Measurements from ENCODE around the gene CCN2. TPM values are rescaled to one million over a fixed set of nuclear protein-coding genes. Genes with fewer than 3 reads are reported as not detected.
A peak's percentile ranks its signal among the peaks of the same experiment; 100 is the strongest.

CCN2 gene
- total RNA-seq, 1 experiment from 2014 or later = 20.2 TPM

DNA sequence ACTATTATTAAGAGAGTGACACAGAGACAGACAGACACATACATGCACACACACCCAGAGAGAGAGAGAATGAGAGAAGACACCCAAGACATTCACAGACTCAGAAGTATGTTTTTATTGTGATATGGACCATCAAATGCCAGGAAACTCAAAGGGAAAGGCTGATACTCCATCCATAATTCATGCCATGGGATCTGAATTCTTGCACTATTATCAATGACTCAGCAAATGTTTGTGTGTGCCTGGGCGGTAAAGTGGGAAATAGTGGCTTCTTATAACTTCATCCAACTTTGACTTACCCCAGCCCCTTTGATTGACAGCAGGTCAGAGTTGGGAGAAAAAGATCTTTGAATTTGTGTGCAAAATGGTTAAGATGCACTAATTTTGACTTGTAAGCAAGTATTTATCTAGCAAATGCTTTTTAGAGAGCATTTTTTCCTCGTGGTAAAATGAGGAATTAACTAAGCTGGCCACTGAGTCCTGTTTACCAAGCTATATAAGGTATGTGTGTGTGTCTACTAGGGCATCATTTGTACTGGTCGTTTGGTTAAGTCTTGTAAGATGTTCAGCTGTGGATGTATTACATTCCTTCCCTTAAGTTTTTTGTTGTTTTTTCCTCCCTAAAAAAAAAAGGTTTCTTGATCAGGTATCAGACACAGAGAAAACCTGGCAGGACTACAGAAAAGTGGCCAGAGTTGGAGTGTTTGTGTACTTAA, 3.0 kb upstream of the CCN2 start:
- ChIA-PET POLR2A (ENCODE audit: unreplicated experiment) (interaction anchor here (0.5 to 0.8 kb wide), 3 partner anchors 112 to 554 kb away, joined by 6 to 11 read pairs (median 7); no protein-coding TSS in a partner anchor), CTCF (interaction anchor here (0.6 kb wide), 1 partner anchor 131 kb away, joined by 3 read pairs; no protein-coding TSS in a partner anchor)
- Histone ChIP-seq H3K27ac (0 out of 2 replicates have a peak overlapping the region, but pooled peaks have one; percentile 10), H3K9me2 (ENCODE audit: insufficient read depth) (no peaks in the 10 kb centered on the region; the same call in 1 of the 2 replicates), H3K4me3 (no peak overlapping the region), H3K9me3 (ENCODE audit: insufficient read depth, low read depth) (no peaks in the 10 kb centered on the region; the same call in 1 of the 2 replicates), H3K27me3 (ENCODE audit: insufficient read depth, low read depth) (no peaks in the 10 kb centered on the region), H3K4me1 (replicated peaks; ENCODE audit: insufficient read depth) (peaks cover 19% of the 10 kb centered on the region), H3F3A (ENCODE audit: insufficient read depth, low read depth) (no peaks in the 10 kb centered on the region; the same call in 1 of the 2 replicates), H3K4me2 (no peak overlapping the region), H3K36me3 (ENCODE audit: low read depth) (no peaks in the 10 kb centered on the region), H4K20me1 (ENCODE audit: insufficient read depth) (no peaks in the 10 kb centered on the region), H2AFZ (peak overlapping the region; percentile 62), H3K79me2 (ENCODE audit: low read depth) (no peaks in the 10 kb centered on the region)
- no TSS peak for BruUV-seq (replicated peaks)
- no peak for DNase-seq
- no peak for TF ChIP-seq EZH2 (IDR thresholded peaks at IDR 0.05; ENCODE audit: low read depth)
- no peak for TF ChIP-seq CTCF (conservative IDR thresholded peaks at IDR 0.05)
- intact Hi-C loops (cut with micrococcal nuclease; ENCODE audit: unreplicated experiment) = loop anchor here (2.0 to 10.0 kb wide), 4 partner anchors 131 to 1791 kb away; partner anchors contain the start of genes RPS12 and STX7

DNA sequence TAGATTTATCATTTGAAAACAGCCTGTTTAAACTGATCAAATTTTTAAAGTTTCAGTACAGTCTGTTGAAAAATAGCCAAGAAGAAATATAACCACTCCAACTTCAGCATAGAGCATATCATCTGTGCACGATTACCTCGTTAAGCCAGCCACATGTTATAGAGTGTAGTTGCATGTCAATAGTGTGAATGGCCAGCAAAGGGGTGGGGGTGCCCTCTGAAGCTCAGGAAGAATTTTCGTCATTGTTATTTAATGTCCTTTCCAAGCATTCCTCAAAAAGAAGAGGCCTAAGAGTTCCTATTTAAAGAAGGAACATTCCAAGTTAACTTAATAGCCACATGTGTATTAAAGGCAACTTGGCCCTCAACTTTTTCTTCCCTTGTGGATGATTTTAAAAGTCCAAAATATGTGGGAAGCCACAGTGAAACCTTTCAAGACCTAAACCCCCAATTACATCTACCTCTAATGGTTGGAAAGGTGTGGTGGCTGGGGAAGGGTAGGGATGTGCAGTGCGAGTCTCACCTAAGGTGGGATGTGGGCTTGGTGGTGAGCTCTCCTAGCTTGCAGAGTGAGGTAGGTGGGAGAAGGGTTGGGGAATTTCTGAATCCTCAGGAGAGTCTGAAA, 1.8 kb upstream of the CCN2 start:
- Histone ChIP-seq H3K4me2 (no peak overlapping the region), H3K27me3 (ENCODE audit: insufficient read depth, low read depth) (no peaks in the 10 kb centered on the region), H3F3A (ENCODE audit: insufficient read depth, low read depth) (no peaks in the 10 kb centered on the region; the same call in 1 of the 2 replicates), H4K20me1 (ENCODE audit: insufficient read depth) (no peaks in the 10 kb centered on the region), H3K79me2 (ENCODE audit: low read depth) (no peaks in the 10 kb centered on the region), H3K9me3 (ENCODE audit: insufficient read depth, low read depth) (no peaks in the 10 kb centered on the region; the same call in 1 of the 2 replicates), H3K4me3 (no peak overlapping the region), H3K9me2 (ENCODE audit: insufficient read depth) (no peaks in the 10 kb centered on the region; the same call in 1 of the 2 replicates), H3K4me1 (replicated peaks; ENCODE audit: insufficient read depth) (peaks cover 31% of the 10 kb centered on the region), H3K36me3 (ENCODE audit: low read depth) (no peaks in the 10 kb centered on the region), H3K27ac (no peak overlapping the region), H2AFZ (no peak overlapping the region)
- TF ChIP-seq EZH2 (IDR thresholded peaks at IDR 0.05; ENCODE audit: low read depth) = no peak
- no peak for TF ChIP-seq CTCF (conservative IDR thresholded peaks at IDR 0.05)
- DNase-seq = no peak
- CTCF ChIA-PET = no interaction called here
- intact Hi-C loops (cut with micrococcal nuclease; ENCODE audit: unreplicated experiment) = loop anchor here (5.0 to 10.0 kb wide), 2 partner anchors 859 to 1792 kb away; partner anchors contain the start of gene RPS12
- POLR2A ChIA-PET (ENCODE audit: unreplicated experiment) = no interaction called here
- no TSS peak for BruUV-seq (replicated peaks)

GRCh38 chr6:131951576-131952230, 531 bp upstream of the CCN2 start:
- ChIA-PET POLR2A (ENCODE audit: unreplicated experiment) (interaction anchor here (0.6 to 1.0 kb wide), 10 partner anchors 23 to 792 kb away, joined by 3 to 23 read pairs (median 5); partner anchors contain the start of gene STX7), CTCF (interaction anchor here (0.6 to 0.9 kb wide), 4 partner anchors 26 to 133 kb away, joined by 3 to 7 read pairs (median 4); no protein-coding TSS in a partner anchor)
- H2AFZ ChIP-seq = 0 out of 2 replicates have a peak overlapping the region, but pooled peaks have one; percentile 2
- no peaks in the 10 kb centered on the region; the same call in 1 of the 2 replicates for H3F3A ChIP-seq (ENCODE audit: insufficient read depth, low read depth)
- H3K4me3 ChIP-seq = no peak overlapping the region
- H3K79me2 ChIP-seq (ENCODE audit: low read depth) = no peaks in the 10 kb centered on the region
- no peak overlapping the region for H3K27ac ChIP-seq
- no TSS peak for BruUV-seq (replicated peaks)
- peak overlapping the region; percentile 23 for H3K4me2 ChIP-seq
- H3K36me3 ChIP-seq (ENCODE audit: low read depth) = no peaks in the 10 kb centered on the region
- no peak for DNase-seq
- H3K9me3 ChIP-seq (ENCODE audit: insufficient read depth, low read depth) = no peaks in the 10 kb centered on the region; the same call in 1 of the 2 replicates
- intact Hi-C loops (cut with micrococcal nuclease; ENCODE audit: unreplicated experiment) = loop anchor here (5.0 to 10.0 kb wide), 2 partner anchors 861 to 1793 kb away; partner anchors contain the start of gene RPS12
- H4K20me1 ChIP-seq (ENCODE audit: insufficient read depth) = no peaks in the 10 kb centered on the region
- TF ChIP-seq CTCF (conservative IDR thresholded peaks at IDR 0.05) (no peak), EZH2 (IDR thresholded peaks at IDR 0.05; ENCODE audit: low read depth) (no peak)
- peaks cover 31% of the 10 kb centered on the region for H3K4me1 ChIP-seq (replicated peaks; ENCODE audit: insufficient read depth)
- H3K27me3 ChIP-seq (ENCODE audit: insufficient read depth, low read depth) = no peaks in the 10 kb centered on the region
- H3K9me2 ChIP-seq (ENCODE audit: insufficient read depth) = no peaks in the 10 kb centered on the region; the same call in 1 of the 2 replicates
